ENCODE results near the gene GPR156.
"Not testable (repeated sequence)": the region's sequence is repeated elsewhere in the genome, so short reads cannot be mapped to it uniquely, and the experiment has no call there.

GPR156 gene

DNA sequence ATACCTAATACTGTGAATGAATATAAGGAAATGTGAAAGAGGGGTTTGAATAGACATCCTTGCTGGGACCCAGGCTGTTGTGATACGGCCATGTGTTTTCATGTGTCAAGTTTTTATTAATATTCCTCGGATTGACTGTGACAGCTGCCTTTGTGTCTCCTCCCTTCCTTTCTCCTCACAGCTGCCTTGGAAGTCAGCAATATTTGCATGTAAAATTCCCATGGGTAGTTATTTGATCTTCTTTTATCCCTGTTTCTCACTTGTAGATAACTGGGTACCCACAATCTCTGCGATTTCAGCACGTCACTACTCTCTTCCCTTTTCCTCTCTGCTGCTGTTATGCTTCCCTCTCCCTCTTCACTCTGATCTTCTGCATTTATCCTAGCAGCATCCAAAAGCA, 9.4 kb downstream of the GPR156 start:
- no peak for DNase-seq (ENCODE audit: low read depth in 1 of 2, low spot score in 1 of 2)

DNA sequence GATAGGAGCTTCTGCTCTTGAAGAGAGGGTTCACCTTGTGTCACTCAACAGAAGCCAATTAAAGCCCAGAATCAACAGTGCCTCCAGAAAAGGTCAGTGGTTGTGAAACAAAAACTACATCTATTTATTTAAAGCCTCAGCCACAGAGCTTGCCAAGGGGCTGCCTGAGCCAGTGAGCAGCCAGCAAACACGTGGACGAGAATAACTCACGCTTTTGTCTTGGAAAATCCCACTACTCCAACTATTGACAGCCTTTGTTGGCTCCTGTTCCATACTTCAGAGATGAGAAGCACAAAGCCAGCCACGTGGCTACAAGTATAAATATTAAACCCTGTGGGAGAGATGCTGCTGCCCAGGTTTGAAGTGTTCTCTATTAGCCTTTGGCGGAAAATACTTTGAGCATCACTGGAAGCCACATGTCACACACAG, 10.3 kb downstream of the GPR156 start:
- no peak for DNase-seq (ENCODE audit: low read depth in 1 of 2, low spot score in 1 of 2)

DNA sequence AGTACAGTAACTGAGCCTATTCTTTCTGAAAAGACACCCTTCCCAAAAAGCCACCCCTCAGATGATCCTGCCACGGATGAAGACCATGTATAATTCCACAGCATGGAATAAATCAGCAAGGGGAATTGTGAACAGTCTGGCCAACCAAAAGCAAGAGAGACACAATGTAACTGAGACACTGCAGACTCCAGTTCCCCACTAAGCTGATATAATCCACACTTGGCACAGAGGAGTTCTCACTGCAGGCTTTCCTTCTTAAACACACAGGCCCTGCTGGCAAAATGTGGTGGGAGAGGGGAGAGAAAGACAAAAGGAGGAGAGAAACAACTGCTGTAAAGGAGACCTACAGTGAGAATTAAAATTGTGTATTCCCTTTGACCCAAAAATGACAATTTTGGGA, 12.7 kb downstream of the GPR156 start:
- DNase-seq (ENCODE audit: low read depth in 1 of 2, low spot score in 1 of 2) = no peak

DNA sequence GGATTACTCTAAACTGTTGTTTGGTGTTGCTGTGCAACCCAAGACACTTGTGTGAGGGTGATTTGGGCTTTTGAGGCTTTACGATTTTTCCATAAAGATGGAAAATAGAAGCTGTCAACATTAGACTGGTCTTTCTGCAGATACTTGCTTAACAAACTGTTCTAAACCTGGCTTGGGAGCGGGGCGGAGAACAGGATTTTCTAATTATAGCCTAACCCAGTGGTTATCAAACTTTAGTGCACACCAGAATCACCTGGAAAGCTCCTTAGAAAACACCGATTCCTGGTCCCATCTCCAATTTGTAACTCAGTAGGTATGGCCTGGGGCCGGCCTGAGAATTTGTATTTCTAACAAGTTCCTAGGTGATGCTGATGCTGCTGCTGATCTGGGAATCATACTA, 19.0 kb downstream of the GPR156 start:
- no peak for DNase-seq (ENCODE audit: low read depth in 1 of 2, low spot score in 1 of 2)

DNA sequence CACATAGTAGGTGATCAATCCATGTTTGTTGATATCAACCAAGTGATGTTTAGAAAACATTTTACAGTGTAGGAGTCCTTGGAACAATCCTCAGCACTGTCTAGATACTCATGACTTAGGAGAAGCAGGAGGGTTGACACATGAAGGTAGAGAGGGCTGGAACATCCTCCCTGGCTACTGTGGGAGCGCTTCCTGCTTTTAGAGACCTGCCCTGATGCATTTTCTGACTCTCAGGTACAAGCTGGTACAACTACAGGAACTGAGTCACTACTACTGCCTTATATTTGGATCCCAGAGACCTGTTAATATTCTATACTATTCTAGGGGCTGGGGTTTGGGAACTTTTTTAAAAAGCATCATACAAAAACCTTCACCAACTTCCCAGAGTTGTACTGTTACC, 20.1 kb downstream of the GPR156 start:
- no peak for DNase-seq (ENCODE audit: low read depth in 1 of 2, low spot score in 1 of 2)

DNA sequence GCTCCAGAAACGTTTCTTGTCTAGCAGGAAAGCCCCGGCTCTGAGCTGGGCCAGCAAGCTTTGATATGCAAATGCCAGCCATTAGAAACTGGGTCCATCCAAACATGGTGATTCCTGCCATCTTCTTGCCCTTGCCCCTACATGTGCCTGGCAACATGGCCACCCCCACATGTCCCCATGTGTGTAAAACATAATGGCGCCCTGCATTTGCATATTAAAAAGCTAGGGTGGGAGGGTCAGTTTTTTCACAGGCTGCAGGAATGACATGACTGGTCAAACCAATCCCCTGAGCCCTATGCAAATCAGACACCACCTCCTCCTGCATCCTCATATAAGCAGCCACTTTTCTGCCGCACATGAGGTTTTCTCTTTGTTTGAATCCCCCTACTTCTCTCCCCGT, 21.2 kb downstream of the GPR156 start:
- DNase-seq (ENCODE audit: low read depth in 1 of 2, low spot score in 1 of 2) = no peak

DNA sequence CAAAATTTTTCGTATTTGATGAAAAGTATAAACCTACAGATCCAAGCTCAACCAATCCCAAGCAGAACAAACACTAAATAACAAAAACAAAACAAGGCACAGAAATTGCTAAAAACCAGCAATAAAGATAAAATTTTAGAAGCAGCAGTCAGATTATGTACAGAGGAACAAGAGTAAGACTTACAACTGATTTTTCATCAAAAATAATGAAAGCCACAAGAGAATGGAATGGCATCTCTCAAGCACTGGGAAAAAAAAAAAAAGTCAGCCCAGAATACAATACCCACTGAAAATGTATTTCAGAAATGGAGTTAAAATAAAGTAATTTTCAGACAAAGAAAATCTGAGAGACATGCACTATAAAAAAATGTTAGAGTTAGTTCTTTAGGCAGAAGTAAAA, 27.0 kb downstream of the GPR156 start:
- no peak for DNase-seq (ENCODE audit: low read depth in 1 of 2, low spot score in 1 of 2)

DNA sequence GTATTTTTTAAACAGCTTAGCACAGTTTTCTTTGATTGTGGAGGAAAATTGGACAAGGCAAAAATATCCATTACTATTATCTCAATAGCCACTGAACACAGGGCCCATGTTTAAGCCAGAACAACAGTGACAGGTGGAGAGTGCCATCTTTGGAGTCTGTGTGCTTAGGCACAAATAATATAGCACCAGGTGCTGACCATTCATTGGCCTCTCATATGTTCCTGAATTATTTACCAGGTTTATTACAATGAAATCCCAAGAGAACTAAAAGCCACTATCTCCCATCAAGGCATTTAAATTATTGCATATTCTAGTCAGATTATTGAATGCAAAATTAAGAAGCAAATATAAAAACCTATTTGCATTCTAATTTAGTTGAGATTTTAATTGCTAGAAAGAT, 39.6 kb downstream of the GPR156 start:
- no peak for DNase-seq (ENCODE audit: low read depth in 1 of 2, low spot score in 1 of 2)

DNA sequence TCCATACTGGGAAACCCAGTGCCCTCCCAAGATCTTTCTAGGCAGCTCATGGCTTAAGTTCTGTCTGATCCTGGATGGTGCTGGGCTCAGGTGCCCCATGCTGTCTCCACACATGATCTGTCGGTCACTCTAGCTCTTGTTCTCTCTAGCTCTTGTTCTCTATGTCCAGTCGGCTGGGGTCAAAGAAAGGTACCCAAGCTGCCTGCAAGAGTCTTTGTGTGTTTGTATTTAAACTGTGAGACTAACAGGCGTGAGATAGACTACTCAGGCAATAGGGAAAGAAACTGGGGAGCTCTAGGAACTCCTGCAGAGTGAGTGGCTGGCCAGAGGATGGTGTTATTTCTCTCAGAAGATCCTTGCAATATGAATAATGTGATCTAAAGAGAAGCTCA, 40.2 kb downstream of the GPR156 start:
- DNase-seq (ENCODE audit: low read depth in 1 of 2, low spot score in 1 of 2) = no peak

DNA sequence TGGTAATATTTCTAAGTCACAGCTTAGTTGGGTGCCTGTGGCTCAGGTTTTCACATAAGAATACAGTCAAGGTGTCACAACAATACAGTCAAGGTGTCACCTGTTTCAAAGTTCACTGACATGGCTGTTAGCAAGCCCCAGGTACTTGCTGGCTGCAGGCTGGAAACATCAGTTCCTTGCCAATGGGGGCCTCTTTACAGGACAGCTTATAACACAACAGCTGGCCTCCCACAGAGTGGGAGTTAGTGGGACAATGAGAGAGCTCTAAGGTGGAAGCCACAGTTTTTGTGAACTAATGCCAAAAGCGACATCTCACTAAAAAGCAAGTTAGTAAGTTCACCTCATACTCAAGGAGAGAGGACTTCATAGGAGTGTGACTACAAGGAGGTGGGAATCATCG, 45.4 kb downstream of the GPR156 start:
- no peak for DNase-seq (ENCODE audit: low read depth in 1 of 2, low spot score in 1 of 2)

DNA sequence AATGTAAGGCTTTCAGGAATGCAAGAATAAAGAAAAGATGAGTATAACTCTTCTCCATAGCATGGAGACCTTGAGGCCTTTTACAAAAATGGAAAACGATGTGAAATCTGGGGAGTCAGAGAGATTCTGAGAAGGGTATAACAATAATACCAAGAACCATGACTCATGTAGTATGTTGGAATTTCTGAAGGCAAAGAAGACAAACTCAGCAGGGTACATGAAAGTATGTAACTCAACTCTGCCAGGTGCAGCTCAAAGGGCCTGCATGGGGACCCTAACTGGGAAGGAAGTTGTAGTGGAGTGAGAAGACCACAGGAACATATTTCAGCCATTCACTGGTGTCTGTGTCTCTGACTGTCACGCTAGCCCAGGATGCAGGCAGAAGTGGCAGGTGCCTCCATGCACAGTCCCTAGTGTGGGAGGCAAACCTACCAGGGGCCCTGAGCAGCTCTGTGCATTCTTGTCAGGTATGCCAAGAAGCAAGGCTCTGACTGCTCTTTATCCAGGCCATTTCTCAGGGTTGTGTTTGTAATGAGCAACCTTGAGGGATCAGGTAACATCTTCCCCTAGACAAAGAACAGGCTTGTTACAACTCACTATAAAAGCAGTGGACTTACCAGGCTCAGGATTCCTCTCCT, 57.2 kb downstream of the GPR156 start:
- no peak for DNase-seq (ENCODE audit: low read depth in 1 of 2, low spot score in 1 of 2)

DNA sequence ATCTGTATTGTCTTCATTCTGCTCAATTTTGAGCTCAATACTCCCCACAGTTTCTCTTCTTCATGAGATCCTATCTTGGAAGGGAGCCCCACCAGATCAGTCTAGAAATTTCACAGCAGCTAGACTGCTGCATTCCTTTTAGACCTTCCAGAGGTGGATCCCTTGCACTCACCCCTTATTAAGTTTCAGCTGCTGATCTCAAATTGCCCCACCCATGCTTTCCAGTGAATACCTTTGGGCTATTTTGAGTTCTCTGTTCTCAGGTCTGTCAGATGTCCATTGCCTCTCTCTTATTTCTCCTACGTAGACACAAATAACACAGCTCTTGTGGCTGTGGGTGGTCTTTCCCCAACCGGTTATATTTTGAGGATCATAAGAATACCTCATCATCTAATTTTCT, 60.8 kb downstream of the GPR156 start:
- DNase-seq (ENCODE audit: low read depth in 1 of 2, low spot score in 1 of 2) = no peak

DNA sequence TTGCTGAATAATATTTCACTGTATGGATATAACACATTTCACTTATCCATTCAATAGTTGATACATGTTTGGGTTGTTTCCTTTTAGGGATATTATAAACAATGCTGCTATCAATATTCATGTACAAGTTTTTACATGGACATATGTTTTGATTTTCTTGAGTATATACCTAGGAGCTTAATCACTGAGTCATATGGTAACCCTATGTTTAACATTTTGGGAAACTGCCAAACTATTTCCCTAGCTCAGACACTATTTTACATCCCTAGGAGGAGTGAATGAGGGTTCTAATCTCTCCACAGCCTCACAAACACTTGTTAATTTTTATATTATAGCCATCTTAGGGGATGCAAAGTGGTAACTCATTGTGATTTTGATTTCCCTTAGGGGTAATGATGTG, 66.0 kb downstream of the GPR156 start:
- DNase-seq (ENCODE audit: low read depth in 1 of 2, low spot score in 1 of 2) = no peak

DNA sequence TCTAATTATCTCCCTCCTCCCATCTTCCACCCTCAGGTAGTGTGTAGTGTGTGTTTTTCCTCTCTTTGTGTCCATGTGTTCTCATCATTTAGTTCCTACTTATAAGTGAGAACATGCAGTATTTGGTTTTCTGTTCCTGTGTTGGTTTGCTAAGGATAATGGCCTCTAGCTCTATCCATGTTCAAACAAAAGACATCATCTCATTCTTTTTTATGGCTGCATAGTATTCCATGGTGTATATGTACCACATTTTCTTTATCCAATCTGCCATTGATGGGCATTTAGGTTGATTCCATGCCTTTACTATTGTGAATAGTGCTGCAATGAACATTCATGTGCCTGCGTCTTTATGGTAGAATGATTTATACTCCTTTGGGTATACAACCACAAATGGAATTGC, 68.4 kb downstream of the GPR156 start:
- not testable (repeated sequence) for DNase-seq (ENCODE audit: low read depth in 1 of 2, low spot score in 1 of 2)

DNA sequence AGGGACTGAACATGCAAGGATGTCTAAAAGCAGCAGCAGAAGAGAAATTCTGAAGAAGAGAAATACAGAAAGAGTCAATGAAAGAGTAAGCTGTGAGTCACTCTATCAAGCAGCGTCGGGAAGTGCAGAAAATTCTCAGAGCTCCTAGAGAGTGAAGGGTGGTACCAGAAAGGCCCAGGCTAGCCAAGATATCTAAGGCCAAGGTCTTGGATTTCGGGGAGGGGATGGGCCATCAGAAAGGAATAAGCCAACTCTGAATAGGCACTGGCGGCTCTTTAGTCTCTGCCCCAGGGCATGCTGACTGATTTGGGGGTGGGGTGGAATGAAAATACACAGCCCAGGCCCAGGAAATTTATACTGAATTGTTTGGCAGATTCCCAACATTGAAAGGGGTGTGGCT, 70.8 kb downstream of the GPR156 start:
- DNase-seq (ENCODE audit: low read depth in 1 of 2, low spot score in 1 of 2) = no peak

DNA sequence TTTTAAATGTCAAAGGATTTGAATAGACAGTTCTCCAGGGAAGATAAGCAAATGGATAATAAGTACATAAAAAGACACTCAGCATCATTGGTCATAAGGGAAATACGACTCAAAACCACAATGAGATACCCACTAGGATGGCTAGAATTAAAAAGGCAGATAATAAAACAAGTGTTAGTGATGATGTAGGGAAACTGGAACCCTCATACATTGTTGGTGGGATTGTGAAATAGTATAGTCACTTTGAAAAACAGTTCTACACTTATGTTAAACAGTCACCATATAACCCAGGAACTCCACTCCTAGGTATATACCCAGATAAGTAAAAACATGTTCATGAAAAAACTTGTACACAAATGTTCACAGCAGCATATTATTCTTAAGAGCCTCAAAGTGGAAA, 72.5 kb downstream of the GPR156 start:
- DNase-seq (ENCODE audit: low read depth in 1 of 2, low spot score in 1 of 2) = no peak

DNA sequence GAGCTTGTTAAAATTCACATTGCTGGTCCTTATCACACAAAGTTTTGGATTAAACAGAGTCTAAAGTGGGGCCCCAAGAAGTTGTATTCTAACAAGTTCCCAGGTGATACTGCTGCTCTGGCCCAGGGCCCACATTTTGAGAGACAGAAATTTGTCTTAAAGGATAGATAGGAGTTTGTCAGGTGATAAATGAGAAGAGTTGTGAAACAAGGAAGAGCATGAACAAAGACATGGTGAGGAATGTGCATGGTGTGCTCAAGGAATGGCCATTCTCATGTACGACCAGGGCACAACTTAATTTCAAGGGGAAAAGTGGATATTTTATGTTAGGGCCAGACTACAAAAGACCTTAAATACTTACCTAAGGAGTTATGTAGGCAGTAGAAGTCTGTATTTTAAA, 75.6 kb downstream of the GPR156 start:
- DNase-seq (ENCODE audit: low read depth in 1 of 2, low spot score in 1 of 2) = no peak

DNA sequence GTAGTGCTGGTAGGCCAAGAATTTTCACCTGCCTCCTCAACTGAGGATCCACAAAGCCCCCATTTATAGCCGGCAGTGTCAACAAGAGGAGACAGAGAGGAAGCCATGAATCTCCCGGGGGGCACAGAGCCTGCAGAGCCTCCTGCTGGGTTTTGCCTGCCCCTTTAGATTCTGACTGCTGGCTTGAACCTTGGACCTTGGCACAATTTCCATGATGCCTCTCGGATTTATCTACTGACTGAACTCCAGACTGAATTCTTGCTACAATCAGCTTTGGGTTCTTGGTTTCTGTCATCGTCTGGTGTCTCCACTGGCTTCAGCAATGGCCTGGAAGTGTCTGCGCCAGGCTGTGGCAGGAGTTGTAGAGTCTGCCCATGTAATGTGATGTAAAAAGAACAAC, 80.7 kb downstream of the GPR156 start:
- DNase-seq (ENCODE audit: low read depth in 1 of 2, low spot score in 1 of 2) = no peak

DNA sequence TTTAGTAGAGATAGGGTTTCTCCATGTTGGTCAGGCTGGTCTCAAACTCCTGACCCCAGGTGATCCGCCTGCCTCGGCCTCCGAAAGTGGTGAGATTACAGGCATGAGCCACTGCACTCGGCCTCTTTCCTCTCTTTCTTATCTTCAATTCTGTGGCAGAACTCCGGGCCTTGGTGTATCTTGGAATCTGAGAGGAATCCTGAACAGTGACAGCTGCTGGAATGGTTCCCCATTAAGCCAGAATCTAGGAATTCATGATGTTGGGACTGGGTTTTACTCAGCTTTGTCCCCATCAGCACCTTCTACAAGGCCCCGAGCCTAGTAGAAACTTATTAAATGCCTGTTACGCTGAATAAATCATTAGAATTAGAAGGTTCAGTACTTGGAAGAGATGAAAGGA, 81.4 kb downstream of the GPR156 start:
- no peak for DNase-seq (ENCODE audit: low read depth in 1 of 2, low spot score in 1 of 2)

DNA sequence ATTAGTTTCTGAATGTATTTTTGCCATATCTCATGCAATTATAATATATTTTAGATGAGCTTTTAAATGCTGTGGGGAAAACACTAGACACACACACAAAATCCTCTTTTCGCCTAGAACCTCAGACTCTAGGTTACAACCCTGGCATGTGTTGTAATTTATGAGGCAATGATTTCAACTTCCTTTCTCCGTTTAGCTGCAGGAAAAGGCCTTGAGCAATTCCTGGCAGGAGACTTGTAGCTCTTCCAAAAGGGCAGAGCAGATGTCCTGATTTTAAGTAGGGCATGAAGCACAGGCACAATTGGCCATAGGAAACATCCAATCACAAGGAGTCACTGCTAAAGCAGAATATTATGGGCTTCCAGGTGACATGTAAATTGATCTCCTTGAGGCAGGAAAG, 82.0 kb downstream of the GPR156 start:
- DNase-seq (ENCODE audit: low read depth in 1 of 2, low spot score in 1 of 2) = no peak

DNA sequence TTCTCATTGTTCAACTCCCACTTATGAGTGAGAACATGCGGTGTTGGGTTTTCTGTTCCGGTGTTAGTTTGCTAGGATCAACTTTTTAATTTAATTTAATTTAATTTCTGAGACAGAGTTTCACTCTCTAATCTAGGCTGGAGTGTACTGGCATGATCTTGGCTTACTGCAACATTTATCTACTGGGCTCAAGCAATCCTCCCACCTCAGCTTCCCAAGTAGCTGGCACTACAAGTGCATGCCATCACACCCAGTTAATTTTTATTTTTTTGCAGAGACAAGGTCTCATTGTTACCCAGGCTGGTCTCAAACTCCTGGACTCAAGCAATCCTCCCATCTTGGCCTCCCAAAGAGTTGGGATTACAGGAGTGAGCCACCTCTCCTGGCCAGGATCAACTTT, 82.7 kb downstream of the GPR156 start:
- no peak for DNase-seq (ENCODE audit: low read depth in 1 of 2, low spot score in 1 of 2)

DNA sequence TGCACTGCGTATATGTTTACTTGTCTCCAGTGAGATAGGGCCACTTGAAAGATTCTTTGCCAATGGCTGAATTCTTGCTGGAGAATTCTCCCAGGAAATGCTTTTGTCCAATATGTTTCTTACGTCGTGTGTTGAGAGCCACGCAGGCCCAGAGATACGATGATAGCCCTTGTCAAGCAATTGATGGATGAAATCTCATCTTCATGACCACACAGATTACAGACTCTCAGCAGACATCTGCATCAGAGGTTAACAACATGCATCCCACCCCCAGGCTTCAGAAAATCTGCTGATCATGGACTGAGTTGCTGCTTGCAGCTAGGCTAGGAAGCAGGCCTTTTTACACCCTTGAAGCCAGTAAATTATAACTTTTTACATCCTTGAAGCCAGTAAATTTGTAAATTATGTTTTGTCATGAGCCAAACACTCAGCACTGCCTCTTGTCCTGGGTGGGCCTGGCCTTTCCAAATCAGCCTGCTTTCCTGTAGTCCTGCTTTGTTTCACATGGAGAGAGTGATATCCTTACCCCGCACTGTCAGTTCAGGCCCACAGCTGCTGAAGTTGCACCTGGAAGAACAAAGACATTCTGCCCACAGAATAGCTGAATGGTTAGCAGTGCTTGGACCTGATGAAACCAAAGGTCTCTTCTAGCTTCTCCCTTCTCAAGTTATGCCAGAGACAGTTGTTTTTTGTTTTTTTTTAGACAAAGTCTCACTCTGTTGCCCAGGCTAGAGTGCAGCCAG, 84.4 kb downstream of the GPR156 start:
- no peak for DNase-seq (ENCODE audit: low read depth in 1 of 2, low spot score in 1 of 2)

DNA sequence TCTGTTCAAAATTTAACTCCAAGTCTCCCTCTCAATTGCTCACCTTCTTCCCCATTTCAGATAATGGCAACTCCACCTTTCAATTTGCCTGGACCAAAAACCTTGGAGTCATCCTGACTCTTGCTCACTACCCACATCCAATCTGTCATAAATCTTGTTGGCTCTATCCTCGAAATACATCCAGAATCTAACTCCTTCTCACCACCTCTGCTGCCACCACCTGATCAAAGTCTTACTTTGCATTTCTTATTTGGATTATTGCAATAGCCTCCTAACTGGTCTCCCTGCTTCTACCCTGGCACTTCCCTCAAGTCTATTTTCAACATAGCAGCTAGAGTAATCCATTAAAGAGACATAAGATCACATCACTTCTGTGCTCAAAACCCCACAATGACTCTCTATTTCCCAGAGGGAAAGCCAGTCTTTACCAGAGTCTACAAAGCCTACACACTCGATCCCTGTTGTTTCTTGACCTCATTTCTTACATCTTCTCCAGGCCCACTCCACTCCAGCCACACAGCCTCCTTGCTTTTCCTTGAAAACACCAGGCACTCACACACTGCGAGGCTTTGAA, 86.6 kb downstream of the GPR156 start:
- no peak for DNase-seq (ENCODE audit: low read depth in 1 of 2, low spot score in 1 of 2)

Measured in activated CD4-positive, alpha-beta T cell treated with anti-CD3 and anti-CD28 coated beads, Interleukin-2, amount 50 U/mL, for 24 hours (primary cell).